Suprapubic skin (tissue), 4 donors: Measurements from ENCODE around the gene MAGI1. TPM values are rescaled to one million over a fixed set of nuclear protein-coding genes. Genes with fewer than 3 reads are reported as not detected.

Experiments
- DNase-seq, 2 donors: peaks; one replicate each; pipeline ENCODE4 v3.0.0-alpha.2; 2019; ENCODE audit warnings: low spot score in 2 of 2
- H3K27ac ChIP-seq: fragments of 200-600 bp; sonication (generic); one replicate; pipeline ENCODE4 v1.5.1; 2019
- H3K27me3 ChIP-seq: fragments of 200-600 bp; sonication (generic); one replicate; pipeline ENCODE4 v1.5.1; 2019
- H3K36me3 ChIP-seq: fragments of 200-600 bp; sonication (generic); one replicate; pipeline ENCODE4 v1.5.1; 2019
- H3K4me1 ChIP-seq: fragments of 200-600 bp; sonication (generic); one replicate; pipeline ENCODE4 v1.5.1; 2019
- H3K4me3 ChIP-seq: fragments of 200-600 bp; sonication (generic); one replicate; pipeline ENCODE4 v1.5.1; 2019; ENCODE audit warnings: mild to moderate bottlenecking
- H3K9me3 ChIP-seq: fragments of 200-600 bp; sonication (generic); one replicate; pipeline ENCODE4 v1.5.1; 2019
- CTCF ChIP-seq, 2 donors: fragments of 200-600 bp in 1 of 2; fragments of 450-650 bp in 1 of 2; sonication (generic) in 1 of 2; IDR thresholded peaks; one replicate each; pipeline ENCODE4 v1.5.1; 2016 to 2019; ENCODE audit warnings: antibody characterized with exemption in 2 of 2, mild to moderate bottlenecking in 1 of 2, moderate library complexity in 1 of 2
- EP300 ChIP-seq: sonication (generic); formaldehyde crosslinking; IDR thresholded peaks from one replicate; pipeline ENCODE4 v1.6.1; 2017; ENCODE audit warnings: antibody characterized with exemption
- POLR2A ChIP-seq, 2 donors: fragments of 450-650 bp; IDR thresholded peaks; one replicate each; pipeline ENCODE4 v1.6.1; 2017; ENCODE audit warnings: antibody characterized with exemption in 2 of 2, mild to moderate bottlenecking in 2 of 2, moderate library complexity in 2 of 2
- POLR2AphosphoS5 ChIP-seq, 3 donors: sonication (generic); formaldehyde crosslinking; IDR thresholded peaks; one replicate each; pipeline ENCODE4 v1.6.1; 2017; ENCODE audit warnings: antibody characterized with exemption in 3 of 3
- WGBS: methylation state at CpG from one replicate; pipeline ENCODE4 v1.1.5; 2018; 5-methylcytosine and 5-hydroxymethylcytosine counted together
- total RNA-seq, 4 donors: library from RNA; depleted of rRNA; stranded (reverse); fragments of >200 nt; gene quantifications; one replicate each; pipeline ENCODE4 v1.1.0, GENCODE V29; 2016

Gene MAGI1
- total RNA-seq, 4 donors from 2014 or later: 37.9 to 71.5 (median 48.6) TPM

- WGBS: 88% methylated on average over 6 of the region's 6 CpGs
- TF ChIP-seq CTCF (IDR thresholded peaks at IDR 0.05) (no peak), EP300 (no peak), POLR2AphosphoS5 (IDR thresholded peaks at IDR 0.05) (no peak), POLR2A (IDR thresholded peaks at IDR 0.05) (no peak)
- no peak for DNase-seq
- no peak overlapping the region for H3K27ac ChIP-seq
- no peaks in the 10 kb centered on the region for H3K9me3 ChIP-seq
- H3K4me1 ChIP-seq: no peaks in the 10 kb centered on the region
- no peaks in the 10 kb centered on the region for H3K36me3 ChIP-seq
- H3K4me3 ChIP-seq: no peak overlapping the region
- no peaks in the 10 kb centered on the region for H3K27me3 ChIP-seq
Observed at GRCh38 chr3:65714134-65714533, 324.6 kb downstream of the MAGI1 start.

GRCh38 chr3:65713016-65713415 lies 325.7 kb downstream of the MAGI1 start:
- Histone ChIP-seq H3K4me1 (no peaks in the 10 kb centered on the region), H3K4me3 (no peak overlapping the region), H3K27ac (no peak overlapping the region), H3K36me3 (no peaks in the 10 kb centered on the region), H3K27me3 (no peaks in the 10 kb centered on the region), H3K9me3 (no peaks in the 10 kb centered on the region)
- no peak for DNase-seq
- no peak for TF ChIP-seq POLR2AphosphoS5 (IDR thresholded peaks at IDR 0.05)
- TF ChIP-seq CTCF (IDR thresholded peaks at IDR 0.05): no peak
- no peak for TF ChIP-seq EP300
- TF ChIP-seq POLR2A (IDR thresholded peaks at IDR 0.05): no peak
- WGBS: 48% methylated on average over 1 of the region's 1 CpG

- no peak for DNase-seq
- Histone ChIP-seq H3K27ac (no peak overlapping the region), H3K27me3 (no peaks in the 10 kb centered on the region), H3K4me1 (no peaks in the 10 kb centered on the region), H3K9me3 (no peaks in the 10 kb centered on the region), H3K4me3 (no peak overlapping the region), H3K36me3 (no peaks in the 10 kb centered on the region)
- 59% methylated on average over 5 of the region's 5 CpGs for WGBS
- TF ChIP-seq POLR2AphosphoS5 (IDR thresholded peaks at IDR 0.05) (no peak), CTCF (IDR thresholded peaks at IDR 0.05) (no peak), POLR2A (IDR thresholded peaks at IDR 0.05) (no peak), EP300 (no peak)
Observed at GRCh38 chr3:65712140-65712539, 326.6 kb downstream of the MAGI1 start.

- no peaks in the 10 kb centered on the region for H3K9me3 ChIP-seq
- no peak for DNase-seq
- 90% methylated on average over 13 of the region's 13 CpGs for WGBS
- H3K27me3 ChIP-seq: no peaks in the 10 kb centered on the region
- no peak overlapping the region for H3K4me3 ChIP-seq
- TF ChIP-seq POLR2A (IDR thresholded peaks at IDR 0.05) (no peak), EP300 (no peak), CTCF (IDR thresholded peaks at IDR 0.05) (no peak), POLR2AphosphoS5 (IDR thresholded peaks at IDR 0.05) (no peak)
- no peaks in the 10 kb centered on the region for H3K4me1 ChIP-seq
- H3K27ac ChIP-seq: no peak overlapping the region
- no peaks in the 10 kb centered on the region for H3K36me3 ChIP-seq
Observed at GRCh38 chr3:65706776-65707568, 331.7 kb downstream of the MAGI1 start.

- no peaks in the 10 kb centered on the region for H3K27me3 ChIP-seq
- TF ChIP-seq POLR2A (IDR thresholded peaks at IDR 0.05) (no peak), CTCF (IDR thresholded peaks at IDR 0.05) (no peak)
- H3K9me3 ChIP-seq: no peaks in the 10 kb centered on the region
- H3K36me3 ChIP-seq: no peaks in the 10 kb centered on the region
- DNase-seq: no peak
- H3K27ac ChIP-seq: no peak overlapping the region
- no peaks in the 10 kb centered on the region for H3K4me1 ChIP-seq
- no peak overlapping the region for H3K4me3 ChIP-seq
- WGBS: 89% methylated on average over 4 of the region's 4 CpGs
Observed at GRCh38 chr3:65706301-65706700, 332.4 kb downstream of the MAGI1 start.
